SHP77 treated with DMSO at 0.1 percent for 48 hours (cell line): Measurements from ENCODE around the gene SQSTM1.

ENCODE experiments used
- DNase-seq: peaks from one replicate; lab custom pipeline; 2025; lab: John Stamatoyannopoulos, UW

Gene SQSTM1

GRCh38 chr5:179795049-179795862, 25.4 kb upstream of the SQSTM1 start:
- no peak for DNase-seq

DNA sequence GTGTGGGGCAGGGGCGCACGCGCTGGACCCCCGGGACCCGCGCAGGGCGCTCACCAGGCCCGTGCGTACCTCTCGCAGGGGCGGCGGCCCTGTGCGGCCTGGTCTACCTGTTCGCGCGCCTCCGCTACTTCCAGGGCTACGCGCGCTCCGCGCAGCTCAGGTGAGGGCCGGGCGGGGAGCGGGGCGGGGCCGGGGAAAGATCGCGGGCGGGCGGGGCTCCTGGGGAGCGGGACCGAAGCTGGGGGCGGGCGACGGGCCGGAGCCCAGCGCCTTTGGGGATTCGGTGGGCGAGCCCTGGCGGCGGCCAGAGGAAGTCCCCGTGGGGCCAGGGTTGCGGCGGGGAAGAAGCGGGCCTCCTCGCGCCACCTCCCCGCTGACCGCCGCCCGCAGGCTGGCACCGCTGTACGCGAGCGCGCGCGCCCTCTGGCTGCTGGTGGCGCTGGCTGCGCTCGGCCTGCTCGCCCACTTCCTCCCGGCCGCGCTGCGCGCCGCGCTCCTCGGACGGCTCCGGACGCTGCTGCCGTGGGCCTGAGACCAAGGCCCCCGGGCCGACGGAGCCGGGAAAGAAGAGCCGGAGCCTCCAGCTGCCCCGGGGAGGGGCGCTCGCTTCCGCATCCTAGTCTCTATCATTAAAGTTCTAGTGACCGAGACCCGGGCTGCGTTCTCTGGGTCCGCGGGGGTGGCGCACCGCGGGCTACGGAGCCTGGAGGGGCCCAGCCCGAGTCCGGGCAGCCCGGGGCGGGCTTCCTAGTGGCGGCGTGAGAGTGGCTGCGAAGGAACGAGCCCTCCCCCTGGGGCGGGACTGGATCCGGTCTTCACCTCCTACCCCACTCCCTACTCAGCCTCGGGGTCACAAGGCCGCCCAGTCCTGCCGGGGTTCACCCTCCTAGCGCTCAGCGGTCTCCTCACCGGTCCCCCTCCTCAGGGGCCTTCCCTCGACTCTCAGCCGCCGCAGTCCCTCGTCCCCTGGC, 24.6 kb upstream of the SQSTM1 start:
- DNase-seq = peak; percentile 45

GRCh38 chr5:179796877-179797608, 23.7 kb upstream of the SQSTM1 start:
- no peak for DNase-seq

DNA sequence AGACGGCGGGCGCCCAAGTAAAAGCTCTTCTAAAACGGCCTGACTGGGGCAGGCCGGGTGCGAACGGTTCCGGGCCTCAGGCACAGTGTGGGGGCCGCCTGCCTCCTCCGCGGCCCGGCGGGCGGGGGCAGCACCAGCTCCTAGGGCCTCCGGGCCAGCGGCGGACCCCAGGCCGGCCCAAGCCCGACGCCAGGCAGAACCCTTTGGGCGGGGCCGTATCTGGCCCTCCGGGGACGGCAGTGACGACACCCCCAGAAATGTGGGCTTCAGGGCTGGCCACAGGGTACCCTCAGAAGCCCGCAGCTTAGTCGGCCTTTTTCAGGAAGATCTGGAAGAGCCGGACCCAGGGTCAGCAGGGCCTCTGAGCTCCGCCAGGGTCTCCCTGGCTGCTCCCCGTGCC, 23.0 kb upstream of the SQSTM1 start:
- DNase-seq = no peak

- DNase-seq = no peak
These were observed 22.4 kb upstream of the SQSTM1 start for GRCh38 chr5:179798144-179798770.

DNA sequence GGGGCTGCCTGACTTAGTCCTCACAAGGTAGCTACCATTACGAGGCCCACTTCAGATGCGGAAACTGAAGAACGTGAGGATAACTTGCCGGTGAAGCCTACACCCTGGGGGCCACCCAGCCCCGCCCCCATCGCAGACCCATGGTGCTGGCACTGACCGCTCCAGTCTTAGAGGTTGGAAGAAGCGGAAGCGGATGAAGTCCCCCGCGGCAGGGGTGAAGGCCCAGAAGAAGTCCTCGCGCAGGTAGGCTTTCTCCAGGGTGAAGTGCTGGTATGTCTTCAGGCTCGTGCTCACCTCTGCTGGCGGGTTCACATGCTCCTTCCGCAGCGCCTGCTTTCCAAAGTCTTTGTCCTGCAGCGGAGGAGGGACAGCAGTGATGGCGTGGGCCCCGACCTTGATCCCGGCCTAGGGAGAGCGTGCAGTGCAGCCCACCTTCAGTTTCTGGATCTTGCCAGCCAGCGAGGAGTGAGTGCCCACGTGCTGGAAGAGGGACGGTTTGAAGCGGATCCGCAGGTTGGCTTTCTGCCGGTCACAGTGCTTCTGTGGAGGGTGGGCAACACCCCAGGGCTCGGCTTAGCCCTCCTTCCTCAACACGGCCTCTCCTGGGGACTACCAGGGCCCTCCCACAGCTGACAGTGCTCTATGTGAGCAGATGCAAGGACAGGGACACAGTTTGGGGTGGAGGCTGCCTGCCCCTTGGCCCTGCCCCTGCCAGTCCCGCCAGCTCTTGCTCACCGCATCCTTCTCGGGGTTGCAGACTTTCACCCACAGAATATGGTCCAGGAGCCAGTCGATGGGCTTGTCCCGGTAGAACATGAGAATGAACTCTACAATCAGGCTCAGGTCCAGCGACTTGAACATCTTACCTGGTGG, 21.7 kb upstream of the SQSTM1 start:
- no peak for DNase-seq

GRCh38 chr5:179799644-179799973, 21.1 kb upstream of the SQSTM1 start:
- no peak for DNase-seq

GRCh38 chr5:179800071-179800695, 20.5 kb upstream of the SQSTM1 start:
- no peak for DNase-seq

- DNase-seq = no peak
These were observed 20.0 kb upstream of the SQSTM1 start for GRCh38 chr5:179800696-179801201.

- no peak for DNase-seq
These were observed 19.1 kb upstream of the SQSTM1 start for GRCh38 chr5:179801304-179802206.

DNA sequence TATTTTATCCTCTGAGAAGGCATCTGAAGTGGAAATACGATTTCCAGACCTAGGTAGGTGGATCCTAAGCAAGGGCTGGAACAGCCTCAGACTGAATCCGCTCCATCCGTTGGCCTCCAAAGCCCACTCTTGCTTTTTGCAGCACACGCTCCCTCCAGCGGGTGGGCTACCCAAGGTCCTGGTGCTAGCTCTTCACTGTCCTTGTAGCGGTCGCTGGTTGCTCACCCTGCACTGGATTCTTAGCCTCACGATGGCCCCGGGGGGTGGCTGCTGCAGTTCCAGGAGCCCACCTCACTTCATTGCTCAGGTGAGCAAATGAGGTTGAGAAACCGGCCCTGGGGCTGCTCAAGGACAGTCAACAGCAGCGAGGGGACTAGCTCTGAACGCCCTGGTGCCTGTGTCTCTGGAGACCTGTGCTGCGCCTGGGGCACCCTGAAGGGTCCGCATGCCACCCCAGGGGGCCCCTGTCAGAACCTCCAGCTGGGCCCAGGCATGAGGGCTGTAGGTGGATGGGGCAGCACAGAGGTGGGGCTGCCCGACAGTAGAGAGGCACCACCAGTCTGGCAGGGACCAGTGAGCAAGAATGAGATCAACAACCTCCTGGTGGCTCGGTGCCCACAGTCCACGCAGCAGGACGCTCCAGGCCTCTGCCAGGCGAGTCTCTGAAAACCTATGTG, 18.4 kb upstream of the SQSTM1 start:
- no peak for DNase-seq

GRCh38 chr5:179802950-179803562, 17.6 kb upstream of the SQSTM1 start:
- no peak for DNase-seq

DNA sequence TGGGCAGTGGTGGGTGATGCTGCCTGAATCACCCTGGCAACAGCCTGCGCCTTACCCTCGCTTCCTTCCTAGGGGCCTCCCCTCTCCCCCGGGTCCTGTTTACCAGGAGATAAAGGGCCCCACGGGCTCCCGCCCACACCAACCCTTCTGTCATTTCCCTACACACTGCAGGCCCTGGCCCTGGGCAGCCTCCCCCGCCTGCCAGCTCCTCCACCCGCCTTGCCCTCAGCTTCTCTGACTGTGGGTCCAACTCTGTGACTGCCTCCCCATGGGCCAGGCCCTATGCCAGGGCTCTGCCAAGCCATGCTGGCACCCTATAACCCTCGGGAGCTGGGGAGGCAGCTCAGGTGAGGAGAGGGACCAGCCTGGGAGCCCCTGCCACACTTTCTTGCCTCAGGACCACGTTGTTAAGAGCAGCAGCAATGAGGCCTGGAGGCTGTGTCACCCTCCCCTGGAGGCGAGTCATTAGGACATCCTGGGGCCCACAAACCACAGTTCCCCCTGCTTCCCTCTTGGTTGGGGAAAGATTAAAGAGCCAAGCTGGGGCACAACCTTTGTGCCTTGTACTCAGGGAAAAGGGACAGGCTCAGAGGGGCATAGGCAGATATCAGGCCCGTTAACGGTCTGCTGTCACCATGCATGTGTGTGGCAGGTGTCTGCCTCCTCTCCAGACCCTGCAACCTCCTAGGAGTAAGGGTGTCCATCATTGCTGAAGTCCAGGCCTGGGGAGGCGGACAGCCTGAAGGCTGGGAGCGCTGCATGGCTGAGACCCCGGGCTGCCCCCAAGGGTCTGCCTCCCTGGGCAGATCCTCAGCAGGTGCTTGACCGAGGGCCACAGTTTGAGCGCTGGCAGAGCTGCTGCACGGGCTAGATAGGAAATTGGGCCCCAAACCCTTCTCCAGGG, 16.8 kb upstream of the SQSTM1 start:
- no peak for DNase-seq

GRCh38 chr5:179804555-179804947, 16.2 kb upstream of the SQSTM1 start:
- DNase-seq = no peak

DNA sequence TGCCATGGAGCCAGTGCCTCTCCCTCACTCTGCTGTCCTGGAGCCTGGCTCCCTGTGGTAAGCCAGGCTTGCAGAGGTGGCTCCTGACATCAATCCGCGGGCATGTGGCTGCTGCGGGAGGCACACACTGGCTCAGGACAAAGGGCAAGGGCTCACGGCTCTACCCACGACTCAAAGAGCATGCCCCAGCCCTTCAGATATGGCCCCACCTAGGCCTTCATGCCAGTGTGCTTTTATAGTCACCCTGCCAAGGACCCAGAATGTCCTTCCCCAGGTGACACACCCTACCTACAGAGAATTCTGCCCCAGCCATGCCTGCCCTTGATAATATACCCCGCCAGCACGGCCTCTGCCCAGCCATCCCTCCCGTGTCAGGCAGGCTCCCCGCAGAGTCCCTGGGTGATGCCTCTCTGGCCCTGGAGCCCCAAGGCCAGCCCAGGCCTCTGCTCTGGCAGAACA, 15.6 kb upstream of the SQSTM1 start:
- no peak for DNase-seq

DNA sequence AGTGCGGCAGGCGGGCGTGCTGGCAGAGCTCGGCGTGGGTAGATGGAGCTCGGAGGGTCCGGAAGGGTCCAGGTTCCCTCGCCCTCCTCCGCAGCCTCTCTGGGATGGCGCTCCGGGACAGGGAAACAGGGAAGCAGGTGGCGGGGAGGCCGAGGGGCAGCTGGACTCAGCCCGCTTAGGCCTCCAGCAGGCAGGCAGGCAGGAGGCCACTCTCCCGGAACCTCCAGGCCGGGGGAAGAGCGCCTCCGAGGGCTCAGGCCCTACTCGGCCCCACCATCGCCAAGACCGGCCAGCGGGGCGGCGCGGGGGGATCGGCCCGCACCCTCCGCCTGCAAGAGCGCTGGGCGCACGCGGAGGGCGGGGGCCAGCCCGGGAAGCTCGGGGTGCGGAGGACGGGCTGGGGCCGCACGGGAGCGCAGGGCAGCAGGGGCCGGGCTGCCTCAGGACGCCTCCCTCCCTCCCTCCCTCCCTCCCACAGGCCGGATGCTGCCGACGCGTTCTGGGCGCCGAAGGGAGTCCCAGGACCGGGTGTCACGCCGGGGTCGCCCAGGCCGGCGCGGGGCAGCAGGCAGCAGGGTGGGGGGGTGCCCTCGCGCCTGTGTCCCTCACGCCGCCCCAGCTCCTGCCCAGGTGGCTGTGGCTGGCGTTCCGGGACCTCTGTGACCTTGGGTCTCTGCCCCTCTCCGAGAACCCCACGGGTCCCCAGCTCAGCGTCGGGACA, 15.0 kb upstream of the SQSTM1 start:
- DNase-seq = no peak
